Right lobe of liver (tissue), 4 donors: ENCODE results near the gene RPRD1A.
"Not testable (repeated sequence)": the region's sequence is repeated elsewhere in the genome, so short reads cannot be mapped to it uniquely, and the experiment has no call there.

Experiments
- POLR2A ChIP-seq: fragments of 450-650 bp; IDR thresholded peaks from one replicate; pipeline ENCODE4 v1.6.1; 2017; ENCODE audit warnings: antibody characterized with exemption, mild to moderate bottlenecking
- TF ChIP-seq, protein P1 (sequence below), 4 donors: fragments of 200-600 bp in 3 of 4; fragments of 450-650 bp in 1 of 4; IDR thresholded peaks; one replicate each; pipeline versions ENCODE4 v1.5.1 to v1.8.0; 2016 to 2022; ENCODE audit warnings: antibody characterized with exemption in 4 of 4, mild to moderate bottlenecking in 2 of 4
- donor health status: DM: no; HTN: no; CAD: no.
- donor health status: DM: no; HTN: no; CAD: no.
- donor health status: DM: no; HTN: yes; CAD: no.

- TF ChIP-seq, protein P1, sequence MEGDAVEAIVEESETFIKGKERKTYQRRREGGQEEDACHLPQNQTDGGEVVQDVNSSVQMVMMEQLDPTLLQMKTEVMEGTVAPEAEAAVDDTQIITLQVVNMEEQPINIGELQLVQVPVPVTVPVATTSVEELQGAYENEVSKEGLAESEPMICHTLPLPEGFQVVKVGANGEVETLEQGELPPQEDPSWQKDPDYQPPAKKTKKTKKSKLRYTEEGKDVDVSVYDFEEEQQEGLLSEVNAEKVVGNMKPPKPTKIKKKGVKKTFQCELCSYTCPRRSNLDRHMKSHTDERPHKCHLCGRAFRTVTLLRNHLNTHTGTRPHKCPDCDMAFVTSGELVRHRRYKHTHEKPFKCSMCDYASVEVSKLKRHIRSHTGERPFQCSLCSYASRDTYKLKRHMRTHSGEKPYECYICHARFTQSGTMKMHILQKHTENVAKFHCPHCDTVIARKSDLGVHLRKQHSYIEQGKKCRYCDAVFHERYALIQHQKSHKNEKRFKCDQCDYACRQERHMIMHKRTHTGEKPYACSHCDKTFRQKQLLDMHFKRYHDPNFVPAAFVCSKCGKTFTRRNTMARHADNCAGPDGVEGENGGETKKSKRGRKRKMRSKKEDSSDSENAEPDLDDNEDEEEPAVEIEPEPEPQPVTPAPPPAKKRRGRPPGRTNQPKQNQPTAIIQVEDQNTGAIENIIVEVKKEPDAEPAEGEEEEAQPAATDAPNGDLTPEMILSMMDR (IDR thresholded peaks at IDR 0.05), result not testable (repeated sequence)
- TF ChIP-seq POLR2A, result not testable (repeated sequence)
Measured at GRCh38 chr18:36092116-36092515, 24.8 kb upstream of the RPRD1A start.
